Stimulated activated CD4-positive, alpha-beta T cell treated with anti-CD3 and anti-CD28 coated beads, Interleukin-1b, Interleukin-23, amount 100 ng/mL, for 24 hours (primary cell): Measurements from ENCODE around the gene HMCN1.

Experiments
- DNase-seq, 4 experiments: peaks; one replicate each; pipeline ENCODE4 v3.0.0-alpha.2; 2020; ENCODE audit warnings: low read depth in 4 of 4, low spot score in 1 of 4

Gene HMCN1

DNA sequence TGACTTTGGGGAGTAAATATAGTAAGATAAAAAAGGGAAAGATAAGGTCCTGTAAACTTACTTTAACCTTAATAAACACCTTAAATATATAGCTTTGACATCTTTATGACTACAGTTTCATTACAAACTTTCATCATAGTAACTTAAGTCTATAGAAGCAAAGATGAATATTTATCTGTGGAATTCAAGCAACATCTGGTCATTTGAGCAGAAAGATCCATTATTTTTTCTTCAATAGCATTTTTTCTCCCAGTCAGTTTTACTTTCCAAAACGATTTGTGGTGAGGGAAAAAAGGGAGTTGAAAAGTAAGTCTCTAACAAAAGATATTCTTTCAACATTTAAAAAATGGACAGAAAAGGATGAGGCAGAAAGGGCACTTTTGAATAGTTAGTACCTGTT, 69.0 kb downstream of the HMCN1 start:
- DNase-seq = no peak

DNA sequence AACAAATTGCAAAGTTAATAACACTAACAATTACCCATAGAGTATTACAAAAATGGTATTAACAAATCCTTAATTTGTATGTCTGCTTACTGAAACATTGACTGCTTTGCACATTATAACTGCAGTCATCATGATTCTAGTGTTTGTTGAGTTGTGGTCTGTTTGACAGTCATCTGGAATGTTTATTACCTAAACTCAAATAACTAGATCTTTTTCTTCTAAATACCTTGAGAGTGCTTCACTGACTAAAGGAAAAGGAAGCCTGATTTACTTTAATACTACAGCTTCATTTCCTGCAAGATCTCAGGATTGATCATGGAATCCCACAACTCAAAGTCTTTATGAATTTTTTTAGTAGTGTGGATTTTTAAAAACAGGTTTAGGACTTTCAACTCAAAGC, 70.0 kb downstream of the HMCN1 start:
- no peak for DNase-seq

- DNase-seq = no peak
These were observed 70.4 kb downstream of the HMCN1 start for GRCh38 chr1:185804608-185805007.

GRCh38 chr1:185807275-185807674, 73.1 kb downstream of the HMCN1 start:
- no peak for DNase-seq

DNA sequence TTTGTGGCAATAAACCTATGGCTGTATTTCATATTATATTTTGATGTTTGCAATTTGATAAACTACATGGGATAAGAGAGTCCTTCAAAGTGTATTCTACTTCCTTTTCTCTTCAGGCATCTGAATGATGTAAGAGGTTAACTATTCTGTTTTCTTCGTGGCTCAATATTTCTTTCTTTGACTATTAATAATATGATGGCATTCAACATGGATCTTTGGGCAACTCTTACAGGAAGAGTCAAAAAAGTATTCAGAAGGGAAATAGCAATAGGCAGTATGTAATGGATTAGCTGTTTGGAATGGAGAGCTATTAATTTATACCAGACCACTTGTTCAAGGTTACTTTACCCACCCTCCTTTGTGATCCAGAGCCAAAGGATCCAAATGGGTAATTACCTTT, 74.4 kb downstream of the HMCN1 start:
- no peak for DNase-seq

DNA sequence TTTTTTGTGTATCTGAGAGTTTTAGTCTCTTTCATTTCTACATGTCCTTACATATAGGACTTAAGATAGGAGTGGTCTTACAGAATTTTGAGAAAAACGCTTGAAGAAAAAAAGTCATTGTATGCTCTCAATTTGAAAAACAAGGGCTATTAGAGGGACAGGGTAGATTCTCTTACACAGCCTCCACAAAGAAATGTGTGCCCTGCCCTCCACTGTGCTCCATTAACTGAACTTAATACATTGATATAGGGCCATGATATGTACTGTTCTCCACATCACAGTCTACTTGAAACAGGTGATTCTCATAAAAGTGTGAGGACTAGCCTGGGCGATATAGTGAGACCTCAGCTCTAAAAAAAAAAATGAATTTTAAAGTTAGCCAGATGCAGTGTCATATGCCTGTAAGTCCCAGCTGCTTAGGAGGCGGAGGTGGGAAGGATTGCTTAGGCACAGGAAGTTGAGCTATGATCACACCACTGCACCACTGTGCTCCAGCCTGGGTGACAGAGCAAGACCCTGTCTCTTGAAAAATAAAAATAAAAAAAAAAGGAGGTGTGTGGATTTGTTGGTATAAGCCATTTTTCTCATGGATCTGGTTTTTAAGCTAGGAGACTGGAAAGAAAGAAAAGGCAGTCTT, 77.0 kb downstream of the HMCN1 start:
- DNase-seq = no peak

GRCh38 chr1:185812934-185813333, 78.7 kb downstream of the HMCN1 start:
- DNase-seq = no peak

- DNase-seq = no peak
These were observed 79.3 kb downstream of the HMCN1 start for GRCh38 chr1:185813401-185813979.

DNA sequence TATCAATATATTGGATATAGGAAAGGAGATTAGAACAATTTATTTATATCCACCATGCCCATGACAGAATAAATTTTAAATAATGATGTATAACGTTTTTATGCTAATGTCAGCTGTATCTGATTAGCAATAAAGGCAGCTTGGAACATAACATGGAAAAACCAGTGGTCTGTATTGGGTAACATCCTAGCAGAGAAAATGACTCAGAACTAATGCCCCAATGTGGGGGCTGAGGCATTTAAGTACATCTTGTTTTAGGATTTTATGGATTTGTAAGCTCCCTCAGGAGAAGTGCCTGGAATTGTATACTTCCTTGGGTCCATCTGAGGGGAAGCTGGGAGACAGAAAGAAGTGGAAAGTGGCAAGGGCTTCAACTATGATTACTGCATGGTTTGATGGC, 82.3 kb downstream of the HMCN1 start:
- DNase-seq = no peak

GRCh38 chr1:185819798-185820197, 85.6 kb downstream of the HMCN1 start:
- no peak for DNase-seq

- DNase-seq = no peak
These were observed 87.6 kb downstream of the HMCN1 start for GRCh38 chr1:185821612-185822385.

DNA sequence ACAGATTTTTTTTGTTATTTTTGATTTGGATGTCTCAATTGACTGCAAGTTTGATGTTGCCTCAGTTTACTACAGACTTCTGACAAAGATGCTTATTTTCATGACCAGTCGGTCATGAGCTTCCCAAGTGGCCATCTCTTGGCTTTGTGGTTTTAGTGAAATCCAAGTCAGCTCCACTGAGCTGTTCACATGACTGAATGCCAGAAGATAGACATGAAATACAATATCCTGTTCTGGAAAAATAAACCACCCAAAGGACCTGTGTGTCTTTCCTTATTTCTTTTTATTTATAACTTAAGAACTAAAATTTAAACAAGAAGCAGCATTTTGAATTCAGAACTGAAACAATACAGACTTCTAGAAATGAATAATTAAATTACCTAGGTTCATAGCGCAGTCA, 89.3 kb downstream of the HMCN1 start:
- DNase-seq = no peak

DNA sequence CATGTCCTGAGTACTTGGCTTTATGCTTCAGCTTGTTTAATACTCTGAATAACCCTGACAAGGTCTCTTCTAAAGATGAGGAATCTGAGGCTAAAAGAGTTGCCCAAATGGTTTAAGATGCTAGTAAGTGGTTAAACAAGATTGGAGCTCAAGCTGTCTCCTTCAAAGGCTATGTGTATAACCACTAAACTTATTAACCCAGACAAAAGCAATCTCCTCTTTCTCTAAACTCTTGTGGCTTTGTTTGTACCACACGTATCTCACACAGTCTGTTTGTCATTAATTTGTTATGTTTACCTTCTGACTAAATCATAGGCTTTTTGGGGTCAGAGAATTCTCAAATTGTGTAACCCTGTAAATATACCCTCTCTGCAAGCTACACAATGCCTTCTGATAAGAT, 89.9 kb downstream of the HMCN1 start:
- DNase-seq = no peak

GRCh38 chr1:185825556-185825955, 91.4 kb downstream of the HMCN1 start:
- no peak for DNase-seq

DNA sequence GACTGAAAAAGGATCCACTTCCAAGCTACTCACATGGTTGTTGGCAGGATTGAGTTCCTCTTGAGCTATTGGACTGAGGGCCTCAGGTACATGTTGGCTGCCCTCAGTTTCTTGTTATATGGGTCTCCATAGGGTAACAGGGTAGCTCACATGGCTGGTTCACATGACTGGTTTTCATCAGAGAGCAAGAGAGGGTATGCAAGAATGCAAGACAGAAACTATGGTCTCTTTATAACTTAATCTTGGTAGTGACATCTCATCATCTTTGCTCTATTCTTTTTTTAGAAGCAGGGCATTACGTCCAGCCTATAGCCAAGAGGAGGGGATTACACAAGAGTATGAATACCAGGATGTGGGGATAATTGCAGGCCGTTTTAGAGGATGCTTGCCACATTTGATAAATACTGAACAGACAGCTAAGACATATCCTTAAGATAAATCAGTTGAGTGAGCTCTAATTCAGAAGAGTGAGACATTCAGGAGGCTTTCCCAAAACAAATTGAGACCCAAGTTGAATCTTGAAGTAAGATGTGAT, 100.2 kb downstream of the HMCN1 start:
- DNase-seq = no peak

- no peak for DNase-seq
These were observed 101.0 kb downstream of the HMCN1 start for GRCh38 chr1:185835191-185835590.

DNA sequence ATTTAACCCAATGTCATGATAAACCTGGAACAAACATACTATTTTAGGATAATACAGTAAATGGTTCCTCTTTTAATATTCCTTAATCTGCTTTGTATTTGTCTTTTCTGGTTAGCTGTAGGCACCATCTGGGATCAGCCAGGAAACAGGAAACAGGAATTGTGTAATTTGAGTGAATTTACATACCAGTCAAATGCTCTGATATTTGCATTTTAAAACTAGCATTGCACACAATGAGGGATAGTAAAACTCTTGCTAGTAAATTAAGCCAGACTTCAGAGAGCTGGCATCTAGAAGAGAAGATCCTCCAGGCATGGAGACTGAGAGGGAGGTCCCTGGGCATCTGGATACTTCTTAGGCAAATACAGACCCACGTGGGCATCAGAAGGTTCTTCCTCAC, 103.5 kb downstream of the HMCN1 start:
- DNase-seq = no peak

DNA sequence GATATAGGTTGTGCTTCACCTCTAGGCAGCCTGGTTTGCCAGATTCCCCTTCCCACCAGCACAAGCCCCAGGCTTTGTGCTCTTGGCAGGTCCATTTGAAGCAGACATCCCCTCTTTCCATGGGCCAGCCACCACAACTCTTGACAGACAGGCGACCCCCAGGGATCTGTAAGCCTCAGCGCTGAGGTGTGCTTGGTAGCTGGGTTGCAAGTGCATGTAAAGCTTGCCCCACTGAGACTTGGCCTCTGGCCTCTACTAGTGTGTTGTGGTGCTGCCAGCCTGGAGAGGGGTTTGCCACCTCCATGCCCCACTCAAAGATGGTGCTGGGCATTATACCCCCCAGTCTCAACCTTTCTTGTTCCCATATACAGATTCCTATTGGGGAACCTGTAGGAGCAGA, 103.9 kb downstream of the HMCN1 start:
- DNase-seq = no peak

DNA sequence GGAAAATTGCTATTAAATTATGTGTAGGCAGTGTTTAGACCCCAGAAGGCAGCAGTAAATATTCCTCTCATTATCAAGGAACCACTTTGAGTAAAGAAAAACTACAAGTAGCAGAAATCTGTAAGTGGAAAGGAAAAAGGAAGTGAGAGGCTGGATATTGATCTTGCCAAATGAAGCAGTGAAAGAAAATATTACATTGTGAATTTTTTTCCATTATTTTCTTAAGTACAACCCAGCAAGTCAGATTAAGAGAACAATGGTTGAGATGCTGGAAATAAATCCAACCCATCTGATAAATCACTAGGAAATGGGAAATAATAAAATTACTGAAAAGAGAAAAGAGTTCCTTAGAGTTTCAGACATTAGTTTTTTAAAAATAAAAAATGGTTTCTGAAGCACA, 106.7 kb downstream of the HMCN1 start:
- no peak for DNase-seq

GRCh38 chr1:185843297-185843869, 109.2 kb downstream of the HMCN1 start:
- DNase-seq = no peak

GRCh38 chr1:185843986-185844385, 109.8 kb downstream of the HMCN1 start:
- DNase-seq = no peak
